IPS DF 6.9 (cell line): Measurements from ENCODE around the gene CCER1.
"Not testable (repeated sequence)": the region's sequence is repeated elsewhere in the genome, so short reads cannot be mapped to it uniquely, and the experiment has no call there.

Experiments used
- DNase-seq: peaks from one replicate; pipeline ENCODE4 v3.0.0-alpha.2; 2013; ENCODE audit warnings: low read depth, low spot score
- H3K27ac ChIP-seq: one replicate; pipeline ENCODE4 v1.5.1; 2013; ENCODE audit warnings: low read length, control low read depth
- H3K27me3 ChIP-seq: 2 replicates; pipeline ENCODE4 v1.6.1; 2013; ENCODE audit warnings: mild to moderate bottlenecking, low read length; ENCODE audit not compliant: control insufficient read depth, insufficient read depth
- H3K36me3 ChIP-seq: 2 replicates; pipeline ENCODE4 v1.6.1; 2013; ENCODE audit warnings: low read length; ENCODE audit not compliant: control insufficient read depth, insufficient read depth
- H3K4me1 ChIP-seq: 2 replicates; pipeline ENCODE4 v1.6.1; 2013; ENCODE audit warnings: low read length; ENCODE audit not compliant: control insufficient read depth, insufficient read depth
- H3K4me3 ChIP-seq: 2 replicates; pipeline ENCODE4 v1.5.1; 2013; ENCODE audit warnings: mild to moderate bottlenecking, low read length
- H3K9me3 ChIP-seq: 2 replicates; pipeline ENCODE4 v1.6.1; 2013; ENCODE audit warnings: low read length, inconsistent platforms; ENCODE audit not compliant: control insufficient read depth, insufficient read depth
- WGBS: extraction: QIAGEN DNeasy Blood & Tissue Kit; methylation state at CpG from one replicate; pipeline ENCODE4 v1.1.7; 2013; ENCODE audit warnings: mixed read lengths, missing lambda C conversion rate; ENCODE audit not compliant: insufficient read length, insufficient coverage; 5-methylcytosine and 5-hydroxymethylcytosine counted together

Gene CCER1

GRCh38 chr12:90985331-90985730, 30.4 kb upstream of the CCER1 start:
- not testable (repeated sequence) for H3K36me3 ChIP-seq

DNA sequence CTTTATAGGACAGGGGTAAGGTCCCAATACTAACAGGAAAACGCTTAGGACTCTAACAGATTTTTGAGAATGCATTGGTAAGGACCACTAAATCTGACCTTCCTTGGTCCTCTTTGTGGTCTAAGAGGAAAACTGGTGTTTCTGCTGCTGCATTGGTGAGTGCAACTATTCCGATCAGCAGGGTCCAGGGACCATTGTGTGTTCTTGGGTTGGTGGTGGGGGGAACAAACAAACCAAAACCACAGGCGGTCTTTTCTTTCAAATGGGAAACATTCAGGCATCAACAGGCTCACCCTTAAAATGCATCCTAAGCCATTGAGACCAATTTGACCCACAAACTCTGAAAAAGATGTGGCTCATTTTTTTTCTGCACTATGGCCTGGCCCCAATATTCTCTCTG, 29.1 kb upstream of the CCER1 start:
- Histone ChIP-seq H3K4me3 (no peak overlapping the region), H3K27ac (no peak overlapping the region), H3K4me1 (no peaks in the 10 kb centered on the region), H3K36me3 (no peaks in the 10 kb centered on the region), H3K27me3 (peaks cover 29% of the 10 kb centered on the region), H3K9me3 (peaks cover 1% of the 10 kb centered on the region; the same call in 1 of the 2 replicates)
- WGBS: no CpG with 5 or more reads among the region's 3 CpGs
- peak; percentile 29 for DNase-seq

More at GRCh38 chr12:90985331-90985730, 30.4 kb upstream of the CCER1 start:
- H3K27me3 ChIP-seq: peaks cover 27% of the 10 kb centered on the region
- H3K4me3 ChIP-seq, DNase-seq, H3K27ac ChIP-seq, H3K4me1 ChIP-seq, H3K9me3 ChIP-seq: not testable (repeated sequence)
- no CpG with 5 or more reads among the region's 3 CpGs for WGBS

GRCh38 chr12:90982170-90982569, 27.2 kb upstream of the CCER1 start:
- H3K36me3 ChIP-seq: no peaks in the 10 kb centered on the region
- no peak for DNase-seq
- no peak overlapping the region for H3K27ac ChIP-seq
- H3K9me3 ChIP-seq: peaks cover 1% of the 10 kb centered on the region; the same call in 1 of the 2 replicates
- WGBS: no CpG with 5 or more reads among the region's 1 CpG
- H3K4me3 ChIP-seq: no peak overlapping the region
- H3K4me1 ChIP-seq: no peaks in the 10 kb centered on the region
- H3K27me3 ChIP-seq: peaks cover 29% of the 10 kb centered on the region

DNA sequence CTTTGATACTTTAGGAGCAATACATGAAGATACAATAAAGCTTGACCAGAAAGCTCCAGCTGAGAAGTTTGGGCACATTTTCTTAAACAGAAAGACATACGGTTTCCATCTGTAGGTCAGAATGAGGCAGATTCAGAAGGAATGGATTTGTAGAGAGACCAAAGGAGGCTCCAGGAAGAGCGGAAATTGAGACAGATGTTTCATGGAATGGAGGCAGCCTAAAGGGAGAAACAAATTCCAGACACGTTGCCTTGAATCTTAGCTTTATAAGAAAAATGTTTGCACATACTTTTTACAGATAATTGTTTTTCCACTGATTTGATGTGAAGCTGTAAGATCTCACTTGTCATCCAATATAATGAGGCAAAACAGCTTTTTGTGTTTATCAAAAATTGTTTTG, 25.0 kb upstream of the CCER1 start:
- no CpG with 5 or more reads among the region's 3 CpGs for whole genome bisulfite sequencing
- H3K9me3 ChIP-seq: no peaks in the 10 kb centered on the region
- DNase-seq: no peak
- H3K36me3 ChIP-seq: no peaks in the 10 kb centered on the region
- no peak overlapping the region for H3K4me3 ChIP-seq
- H3K27me3 ChIP-seq: peaks cover 15% of the 10 kb centered on the region
- no peaks in the 10 kb centered on the region for H3K4me1 ChIP-seq
- no peak overlapping the region for H3K27ac ChIP-seq

GRCh38 chr12:90979019-90979418, 24.0 kb upstream of the CCER1 start:
- no peak overlapping the region for H3K27ac ChIP-seq
- DNase-seq: no peak
- no peaks in the 10 kb centered on the region for H3K9me3 ChIP-seq
- no peaks in the 10 kb centered on the region for H3K36me3 ChIP-seq
- no peaks in the 10 kb centered on the region for H3K4me1 ChIP-seq
- peaks cover 15% of the 10 kb centered on the region for H3K27me3 ChIP-seq
- no peak overlapping the region for H3K4me3 ChIP-seq
- WGBS: no CpG with 5 or more reads among the region's 3 CpGs

GRCh38 chr12:90978117-90978770, 23.3 kb upstream of the CCER1 start:
- no peak for DNase-seq
- WGBS: no CpG with 5 or more reads among the region's 1 CpG

GRCh38 chr12:90977224-90977623, 22.2 kb upstream of the CCER1 start:
- H3K27ac ChIP-seq: no peak overlapping the region
- H3K9me3 ChIP-seq: no peaks in the 10 kb centered on the region
- peaks cover 5% of the 10 kb centered on the region; the same call in 1 of the 2 replicates for H3K27me3 ChIP-seq
- H3K4me1 ChIP-seq: no peaks in the 10 kb centered on the region
- WGBS: no CpG with 5 or more reads among the region's 1 CpG
- DNase-seq: no peak
- H3K4me3 ChIP-seq: no peak overlapping the region
- H3K36me3 ChIP-seq: no peaks in the 10 kb centered on the region

More at GRCh38 chr12:90978117-90978770, 23.3 kb upstream of the CCER1 start:
- Histone ChIP-seq H3K4me1 (no peaks in the 10 kb centered on the region), H3K4me3 (no peak overlapping the region), H3K36me3 (no peaks in the 10 kb centered on the region), H3K27me3 (peaks cover 12% of the 10 kb centered on the region), H3K27ac (no peak overlapping the region), H3K9me3 (no peaks in the 10 kb centered on the region)

GRCh38 chr12:90974286-90974685, 19.3 kb upstream of the CCER1 start:
- DNase-seq: no peak
- H3K36me3 ChIP-seq: no peaks in the 10 kb centered on the region
- H3K4me1 ChIP-seq: no peaks in the 10 kb centered on the region
- H3K27me3 ChIP-seq: no peaks in the 10 kb centered on the region
- H3K4me3 ChIP-seq: no peak overlapping the region
- H3K27ac ChIP-seq: no peak overlapping the region
- no peaks in the 10 kb centered on the region for H3K9me3 ChIP-seq

DNA sequence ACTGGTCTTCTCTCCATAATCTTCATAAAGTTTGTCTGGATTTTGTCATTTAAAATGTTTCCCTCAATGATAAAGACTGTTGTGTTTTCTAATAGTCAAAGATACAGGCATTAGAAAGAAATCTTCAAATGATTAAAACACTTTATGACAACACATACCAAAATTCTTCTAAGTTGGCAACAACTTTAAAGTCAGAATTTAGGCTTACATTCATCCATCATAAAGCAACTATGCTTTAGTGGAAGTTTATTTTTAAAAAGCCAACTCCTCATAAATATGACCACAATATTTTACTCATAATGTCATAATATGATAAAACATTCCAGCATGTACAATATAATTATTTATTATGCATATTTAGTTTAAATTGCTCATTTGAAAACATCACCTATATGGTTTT, 17.2 kb upstream of the CCER1 start:
- no peak for DNase-seq
- H3K4me1 ChIP-seq: no peaks in the 10 kb centered on the region
- no peaks in the 10 kb centered on the region for H3K27me3 ChIP-seq
- no peak overlapping the region for H3K4me3 ChIP-seq
- H3K9me3 ChIP-seq: no peaks in the 10 kb centered on the region
- no peak overlapping the region for H3K27ac ChIP-seq
- H3K36me3 ChIP-seq: no peaks in the 10 kb centered on the region

- H3K9me3 ChIP-seq: no peaks in the 10 kb centered on the region
- H3K27me3 ChIP-seq: no peaks in the 10 kb centered on the region
- DNase-seq: no peak
- H3K4me3 ChIP-seq: no peak overlapping the region
- no peaks in the 10 kb centered on the region for H3K4me1 ChIP-seq
- no peak overlapping the region for H3K27ac ChIP-seq
- no peaks in the 10 kb centered on the region for H3K36me3 ChIP-seq
These were observed 15.9 kb upstream of the CCER1 start for GRCh38 chr12:90970911-90971310.

- no peaks in the 10 kb centered on the region for H3K4me1 ChIP-seq
- no peaks in the 10 kb centered on the region for H3K27me3 ChIP-seq
- no peak overlapping the region for H3K27ac ChIP-seq
- no peak for DNase-seq
- H3K9me3 ChIP-seq: no peaks in the 10 kb centered on the region
- H3K36me3 ChIP-seq: no peaks in the 10 kb centered on the region
- H3K4me3 ChIP-seq: no peak overlapping the region
These were observed 15.5 kb upstream of the CCER1 start for GRCh38 chr12:90970471-90970870.
